Neural cell (in vitro differentiated cells): Measurements from ENCODE around the gene BMPR1A. TPM values are rescaled to one million over a fixed set of nuclear protein-coding genes. Genes with fewer than 3 reads are reported as not detected.

Source experiments
- H2AFZ ChIP-seq: fragments of 200-600, 300-800 bp; sonication (generic), shearing (Covaris generic); 2 replicates; pipeline ENCODE4 v1.6.0; 2014; ENCODE audit warnings: low read depth, mild to moderate bottlenecking, antibody characterized with exemption, low read length, moderate library complexity
- H3F3A ChIP-seq: fragments of 200-600 bp; shearing (Covaris generic); 2 replicates; pipeline ENCODE4 v1.6.1; 2016; ENCODE audit warnings: mild to moderate bottlenecking, moderate library complexity, mixed read lengths, antibody characterized with exemption, low read length; ENCODE audit not compliant: insufficient read depth, poor library complexity, severe bottlenecking
- H3K27ac ChIP-seq: fragments of 200-600, 300-800 bp; sonication (generic), shearing (Covaris generic); 2 replicates; pipeline ENCODE4 v1.5.1; 2014; ENCODE audit warnings: mild to moderate bottlenecking, low read length, moderate library complexity
- H3K27me3 ChIP-seq: fragments of 300-800, 200-600 bp; sonication (generic), shearing (Covaris generic); 2 replicates; pipeline ENCODE4 v1.6.0; 2014; ENCODE audit warnings: mild to moderate bottlenecking, low read depth, low read length, moderate library complexity; ENCODE audit not compliant: insufficient read depth
- H3K36me3 ChIP-seq: fragments of 300-800, 200-600 bp; sonication (generic), shearing (Covaris generic); 2 replicates; pipeline ENCODE4 v1.5.1; 2014; ENCODE audit warnings: mild to moderate bottlenecking, antibody characterized with exemption, low read length, moderate library complexity; ENCODE audit not compliant: insufficient read depth
- H3K4me2 ChIP-seq: fragments of 300-800, 200-600 bp; sonication (generic), shearing (Covaris generic); 2 replicates; pipeline ENCODE4 v1.6.0; 2014; ENCODE audit warnings: mild to moderate bottlenecking, low read length
- H3K4me3 ChIP-seq: fragments of 300-800, 200-600 bp; sonication (generic), shearing (Covaris generic); 2 replicates; pipeline ENCODE4 v1.5.1; 2014; ENCODE audit warnings: mild to moderate bottlenecking, low read length, moderate library complexity
- H3K79me2 ChIP-seq: fragments of 200-600 bp; shearing (Covaris generic); replicated peaks from 2 replicates; pipeline ENCODE4 v1.6.0; 2014; ENCODE audit warnings: mild to moderate bottlenecking, low read length, moderate library complexity; ENCODE audit not compliant: insufficient read depth
- H3K9ac ChIP-seq: fragments of 300-800, 200-600 bp; sonication (generic), shearing (Covaris generic); 2 replicates; pipeline ENCODE4 v1.6.1; 2016; ENCODE audit warnings: mild to moderate bottlenecking, low read length, mixed read lengths
- H3K9me2 ChIP-seq: fragments of 200-600 bp; shearing (Covaris generic); 2 replicates; pipeline ENCODE4 v1.6.1; 2016; ENCODE audit warnings: mild to moderate bottlenecking, low read length, mixed read lengths; ENCODE audit not compliant: insufficient read depth
- H3K9me3 ChIP-seq: fragments of 200-600, 300-800 bp; sonication (generic), shearing (Covaris generic); 2 replicates; pipeline ENCODE4 v1.6.1; 2016; ENCODE audit warnings: mild to moderate bottlenecking, mixed run types, low read length, moderate library complexity, mixed read lengths
- H4K20me1 ChIP-seq: fragments of 200-600 bp; shearing (Covaris generic); 2 replicates; pipeline ENCODE4 v1.6.1; 2016; ENCODE audit warnings: mild to moderate bottlenecking, mixed run types; ENCODE audit not compliant: insufficient read depth
- CTCF ChIP-seq: fragments of 450-650 bp; IDR thresholded peaks from 2 replicates; pipeline ENCODE4 v1.5.1; 2014; ENCODE audit warnings: antibody characterized with exemption, mild to moderate bottlenecking, moderate library complexity; ENCODE audit not compliant: poor library complexity, severe bottlenecking
- EP300 ChIP-seq: fragments of 450-650 bp; conservative IDR thresholded peaks from 2 replicates; pipeline ENCODE4 v1.6.1; 2014; ENCODE audit warnings: antibody characterized with exemption, mild to moderate bottlenecking, moderate library complexity; ENCODE audit not compliant: poor library complexity, severe bottlenecking
- EZH2 ChIP-seq: fragments of 200-600, 300-800 bp; shearing (Covaris generic), sonication (generic); IDR thresholded peaks from 2 replicates; pipeline ENCODE4 v1.6.1; 2014; ENCODE audit warnings: antibody characterized with exemption, low read length, borderline replicate concordance, mild to moderate bottlenecking; ENCODE audit not compliant: insufficient read depth, poor library complexity, severe bottlenecking
- MXI1 ChIP-seq: fragments of 450-650 bp; conservative IDR thresholded peaks from 2 replicates; pipeline ENCODE4 v1.6.1; 2014; ENCODE audit warnings: antibody characterized with exemption, mild to moderate bottlenecking; ENCODE audit not compliant: poor library complexity, severe bottlenecking
- POLR2AphosphoS5 ChIP-seq: IDR thresholded peaks from 2 replicates; pipeline ENCODE4 v1.6.1; 2012
- RAD21 ChIP-seq: fragments of 450-650 bp; conservative IDR thresholded peaks from 2 replicates; pipeline ENCODE4 v1.6.1; 2014; ENCODE audit warnings: antibody characterized with exemption, mild to moderate bottlenecking, moderate library complexity
- REST ChIP-seq: IDR thresholded peaks from 2 replicates; pipeline ENCODE4 v1.6.1; 2012; ENCODE audit warnings: borderline replicate concordance
- SMC3 ChIP-seq: fragments of 450-650 bp; conservative IDR thresholded peaks from 2 replicates; pipeline ENCODE4 v1.6.1; 2014; ENCODE audit warnings: antibody characterized with exemption, mild to moderate bottlenecking, moderate library complexity; ENCODE audit not compliant: poor library complexity
- TAF1 ChIP-seq: IDR thresholded peaks from 2 replicates; pipeline ENCODE4 v1.6.1; 2012; ENCODE audit warnings: low read depth
- polyA plus RNA-seq: library from polyadenylated mRNA; depleted of rRNA; stranded (reverse); fragments of >200 nt; gene quantifications from 2 replicates; pipeline ENCODE4 v1.2.3, GENCODE V29; 2014

Gene BMPR1A
- polyA plus RNA-seq, 1 donor from 2014 or later: 29.9 TPM

GRCh38 chr10:86742230-86742629 is 14.2 kb upstream of the BMPR1A start:
- Histone ChIP-seq H2AFZ (no peak overlapping the region), H3K36me3 (no peaks in the 10 kb centered on the region), H3K9me2 (no peaks in the 10 kb centered on the region), H3K4me3 (no peak overlapping the region), H3K27ac (no peak overlapping the region), H3K4me2 (no peak overlapping the region), H3K9me3 (no peaks in the 10 kb centered on the region), H3F3A (no peaks in the 10 kb centered on the region), H3K9ac (no peak overlapping the region), H3K27me3 (no peaks in the 10 kb centered on the region), H4K20me1 (no peaks in the 10 kb centered on the region), H3K79me2 (no peaks in the 10 kb centered on the region)
- TF ChIP-seq SMC3: no peak
- TF ChIP-seq MXI1: no peak
- TF ChIP-seq EP300: no peak
- TF ChIP-seq EZH2: no peak
- no peak for TF ChIP-seq REST
- TF ChIP-seq RAD21: no peak
- TF ChIP-seq TAF1: no peak
- TF ChIP-seq CTCF: no peak
- no peak for TF ChIP-seq POLR2AphosphoS5

- Histone ChIP-seq H3K36me3 (no peaks in the 10 kb centered on the region), H3K9ac (no peak overlapping the region), H3F3A (no peaks in the 10 kb centered on the region), H3K9me2 (no peaks in the 10 kb centered on the region), H3K4me2 (no peak overlapping the region), H3K79me2 (no peaks in the 10 kb centered on the region), H3K9me3 (no peaks in the 10 kb centered on the region), H3K27ac (no peak overlapping the region), H3K27me3 (no peaks in the 10 kb centered on the region), H3K4me3 (no peak overlapping the region), H2AFZ (no peak overlapping the region), H4K20me1 (no peaks in the 10 kb centered on the region)
- TF ChIP-seq TAF1: no peak
- TF ChIP-seq REST: no peak
- no peak for TF ChIP-seq RAD21
- TF ChIP-seq POLR2AphosphoS5: no peak
- no peak for TF ChIP-seq MXI1
- no peak for TF ChIP-seq SMC3
- TF ChIP-seq CTCF: no peak
- no peak for TF ChIP-seq EP300
- TF ChIP-seq EZH2: no peak
Measured at GRCh38 chr10:86744067-86744725, 12.2 kb upstream of the BMPR1A start.
